ENCODE data around the gene NPC1.
"Not testable (repeated sequence)": the region's sequence is repeated elsewhere in the genome, so short reads cannot be mapped to it uniquely, and the experiment has no call there.

NPC1 gene

DNA sequence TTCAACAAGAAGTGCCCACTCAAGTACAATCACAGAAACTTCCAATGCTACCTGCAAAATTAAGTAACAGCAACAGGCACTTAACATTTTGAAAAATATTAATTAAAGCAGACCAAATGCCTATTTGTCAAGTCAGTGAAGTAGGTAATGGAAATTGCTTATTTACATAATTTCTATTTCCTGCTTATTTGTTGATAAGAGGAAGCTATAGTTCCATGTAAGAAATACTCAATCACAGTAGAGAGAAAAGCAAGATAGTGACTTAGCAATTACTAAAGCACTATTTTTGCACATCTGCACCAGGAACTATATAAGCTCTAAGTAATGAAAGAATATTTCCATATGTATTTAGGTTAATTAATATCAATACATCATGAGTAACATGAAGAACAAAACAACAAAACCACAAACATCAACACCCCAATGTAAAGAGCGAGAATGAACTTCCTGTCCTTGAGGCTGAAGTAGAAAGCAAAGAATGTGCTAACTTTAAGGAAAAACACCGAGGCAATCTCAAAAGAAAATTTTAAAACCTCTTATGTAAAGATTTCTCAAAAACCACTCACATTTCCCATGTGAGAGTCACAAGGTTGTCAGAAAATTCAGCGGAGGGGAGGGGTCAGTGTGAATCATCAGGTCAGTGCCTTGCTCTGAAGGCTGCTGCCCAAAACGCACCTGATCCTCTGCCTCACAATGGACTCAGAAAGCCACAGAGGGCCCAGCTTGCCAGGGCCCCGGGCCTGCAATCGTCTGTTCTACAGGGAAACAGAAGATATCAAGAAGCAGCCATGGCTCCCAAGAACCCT is 12.5 kb downstream of the NPC1 start:
- DNase-seq: no peak

DNA sequence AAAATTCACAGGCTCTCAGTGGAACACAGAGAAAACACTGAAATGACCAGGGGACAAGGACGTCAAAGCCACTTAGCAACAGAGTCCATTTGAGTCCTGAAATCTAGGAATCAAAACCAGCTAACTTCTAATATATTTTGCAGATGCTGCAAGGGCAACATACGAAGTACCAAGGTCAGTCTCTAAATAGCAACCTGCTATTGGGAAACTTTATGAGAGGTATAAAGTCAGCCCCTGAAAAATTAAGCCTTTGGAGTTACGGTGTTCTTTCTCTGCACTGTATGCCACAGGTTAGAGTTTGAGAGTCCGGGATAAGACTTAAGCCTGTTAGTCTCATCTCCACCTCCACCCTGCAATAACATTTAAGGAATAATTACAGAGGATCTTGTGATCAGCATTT is 13.3 kb downstream of the NPC1 start:
- no peak for DNase-seq

DNA sequence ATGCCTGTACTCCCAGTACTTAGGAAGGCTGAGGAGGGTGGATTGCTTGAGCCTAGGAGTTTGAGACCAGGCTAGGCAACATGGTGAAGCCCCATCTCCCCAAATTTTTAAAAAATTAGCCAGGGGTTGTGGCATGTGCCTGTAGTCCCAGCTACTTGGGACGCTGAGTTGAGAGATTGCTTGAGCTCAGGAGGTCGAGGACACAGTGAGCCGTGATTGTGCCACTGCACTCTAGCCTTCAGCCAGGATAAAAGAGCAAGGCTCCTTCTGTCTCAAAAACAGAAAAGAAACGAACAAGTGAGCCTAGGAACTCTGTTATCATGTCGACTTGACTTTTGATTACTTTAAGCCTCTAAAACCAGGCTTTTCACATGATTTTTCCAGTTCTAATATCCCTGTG is 13.7 kb downstream of the NPC1 start:
- no peak for DNase-seq

DNA sequence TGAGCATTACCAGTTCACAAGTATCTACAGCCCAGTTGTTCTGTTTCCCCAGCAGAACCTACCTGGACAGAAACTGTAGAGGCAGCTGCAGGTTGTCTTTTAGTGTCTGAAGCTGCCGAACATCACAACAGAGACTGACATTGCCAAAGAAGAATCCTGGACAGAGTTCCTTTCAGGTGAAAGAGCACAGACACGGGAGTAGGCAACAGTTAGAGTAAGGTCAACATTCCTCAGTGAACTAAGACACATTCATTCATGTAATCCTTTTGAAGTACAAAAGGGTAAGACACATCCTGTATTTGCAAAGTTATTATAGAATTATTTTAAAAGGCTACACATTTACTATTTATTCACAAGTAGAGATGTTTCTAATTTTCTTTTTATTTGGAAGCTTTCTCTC is 14.3 kb downstream of the NPC1 start:
- no peak for DNase-seq

DNA sequence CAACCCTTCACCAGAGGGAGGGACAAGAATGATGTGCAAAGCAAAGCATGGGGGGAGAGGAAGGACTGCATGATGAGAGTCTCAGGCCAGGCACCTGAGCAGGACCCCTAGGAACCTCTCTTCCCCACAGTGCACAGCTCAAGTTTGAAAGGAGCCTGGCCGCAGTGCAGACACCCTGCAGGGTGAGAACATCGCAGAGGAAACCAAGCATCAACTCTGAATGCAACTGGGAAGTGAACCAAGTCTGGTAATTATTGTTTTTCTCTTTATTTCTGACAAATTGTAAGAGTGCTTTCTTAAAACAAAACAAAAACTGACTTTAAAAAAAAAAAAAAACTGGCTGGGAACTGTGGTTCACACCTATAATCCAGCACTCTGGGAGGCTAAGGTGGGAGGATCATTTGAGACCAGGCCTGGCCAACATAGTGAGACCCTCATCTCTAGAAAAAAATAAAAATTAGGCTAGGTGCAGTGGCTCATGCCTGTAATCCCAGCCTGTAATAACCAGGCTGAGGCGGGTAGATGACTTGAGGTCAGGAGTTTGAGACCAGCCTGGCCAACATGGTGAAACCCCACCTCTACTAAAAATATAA is 15.3 kb downstream of the NPC1 start:
- no peak for DNase-seq

DNA sequence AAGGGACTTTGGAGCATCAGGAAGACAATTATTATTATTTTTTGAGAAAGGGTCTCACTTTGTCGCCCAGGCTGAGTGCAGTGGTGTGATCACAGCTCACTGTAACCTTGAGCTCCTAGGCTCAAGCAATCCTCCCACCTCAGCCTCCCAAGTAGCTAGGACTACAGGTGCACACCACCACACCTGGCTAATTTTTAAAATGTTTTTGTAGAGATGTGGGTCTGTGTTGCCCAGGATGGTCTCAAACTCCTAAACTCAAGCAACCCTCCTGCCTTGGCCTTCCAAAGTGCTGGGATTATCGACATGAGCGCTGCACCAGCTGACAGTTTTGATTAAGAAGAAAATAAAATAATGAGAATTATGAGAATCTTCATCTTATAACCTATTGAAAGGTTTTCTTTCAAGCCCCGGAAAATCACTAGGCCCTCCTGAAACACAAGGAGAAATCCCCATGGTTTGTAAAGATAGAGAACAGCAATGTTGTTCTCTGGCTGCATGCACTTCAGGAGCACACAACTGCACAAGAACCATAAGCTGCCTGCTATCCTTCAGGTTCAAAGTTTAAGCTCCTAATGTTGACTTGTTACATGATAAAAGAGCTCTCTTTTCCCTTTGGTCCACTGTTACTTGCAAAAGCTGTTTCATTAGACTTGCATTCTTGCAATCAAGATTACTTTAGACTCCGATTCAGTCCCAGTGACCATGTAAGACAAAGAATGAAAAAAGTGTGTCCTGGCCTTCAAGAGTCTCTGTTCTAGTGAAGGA is 16.8 kb downstream of the NPC1 start:
- DNase-seq: no peak

DNA sequence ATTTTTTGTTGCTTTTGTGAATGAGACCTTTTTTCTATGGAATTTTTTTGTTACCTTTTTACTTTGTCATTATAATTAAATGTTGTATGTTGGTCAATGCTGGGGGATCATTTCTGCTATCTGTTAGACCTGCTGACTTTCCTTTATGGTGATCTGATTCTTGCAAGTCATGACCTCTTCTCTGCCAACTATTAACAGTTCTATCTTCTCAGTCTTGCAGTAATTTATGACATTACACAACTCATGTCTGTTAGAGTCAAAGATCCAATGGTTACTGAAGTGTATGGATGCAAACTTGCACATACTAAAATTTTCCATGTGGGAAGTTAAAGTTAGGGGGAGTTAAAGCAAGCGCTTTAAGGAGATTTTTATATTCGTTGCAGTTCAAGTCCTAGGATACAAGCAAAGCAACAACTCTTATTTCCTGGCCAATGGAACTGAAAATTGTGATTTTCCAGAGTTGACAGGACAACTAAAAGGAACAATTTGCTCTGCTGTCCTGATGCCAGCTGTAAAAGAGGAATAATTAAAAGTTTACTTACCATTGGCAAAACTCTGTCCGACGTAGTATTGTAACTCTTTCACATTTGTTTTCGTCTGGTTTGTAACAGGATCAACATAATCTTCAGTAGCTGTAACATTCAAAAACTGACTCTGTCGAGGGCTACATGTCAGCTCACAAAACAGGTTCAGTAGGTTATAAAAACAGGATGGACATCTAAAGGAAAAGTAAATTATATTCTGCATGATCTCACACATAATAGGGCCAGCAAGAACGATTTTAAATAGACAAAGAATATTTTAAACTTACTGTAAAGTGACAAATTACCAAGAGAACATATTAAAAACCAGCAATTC is 17.8 kb downstream of the NPC1 start:
- DNase-seq: no peak

DNA sequence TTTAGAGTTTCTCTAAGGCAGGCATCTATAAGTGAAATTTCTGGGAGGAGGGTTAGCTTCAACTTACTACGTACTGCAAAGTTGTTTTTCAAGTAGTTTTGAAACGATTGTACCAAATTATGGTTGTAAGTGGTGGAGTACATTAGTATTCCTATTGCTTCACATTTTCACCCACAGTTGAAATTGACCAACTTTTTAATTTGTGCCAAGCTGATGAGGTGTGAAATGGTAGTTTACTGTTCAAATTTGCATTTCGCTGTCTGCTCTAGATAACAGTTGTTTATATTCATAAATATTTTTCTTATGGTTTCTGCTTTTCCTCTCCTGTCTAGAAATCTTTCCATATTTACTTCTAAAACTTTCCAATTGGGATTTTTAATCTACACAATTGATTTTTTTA is 18.6 kb downstream of the NPC1 start:
- no peak for DNase-seq

DNA sequence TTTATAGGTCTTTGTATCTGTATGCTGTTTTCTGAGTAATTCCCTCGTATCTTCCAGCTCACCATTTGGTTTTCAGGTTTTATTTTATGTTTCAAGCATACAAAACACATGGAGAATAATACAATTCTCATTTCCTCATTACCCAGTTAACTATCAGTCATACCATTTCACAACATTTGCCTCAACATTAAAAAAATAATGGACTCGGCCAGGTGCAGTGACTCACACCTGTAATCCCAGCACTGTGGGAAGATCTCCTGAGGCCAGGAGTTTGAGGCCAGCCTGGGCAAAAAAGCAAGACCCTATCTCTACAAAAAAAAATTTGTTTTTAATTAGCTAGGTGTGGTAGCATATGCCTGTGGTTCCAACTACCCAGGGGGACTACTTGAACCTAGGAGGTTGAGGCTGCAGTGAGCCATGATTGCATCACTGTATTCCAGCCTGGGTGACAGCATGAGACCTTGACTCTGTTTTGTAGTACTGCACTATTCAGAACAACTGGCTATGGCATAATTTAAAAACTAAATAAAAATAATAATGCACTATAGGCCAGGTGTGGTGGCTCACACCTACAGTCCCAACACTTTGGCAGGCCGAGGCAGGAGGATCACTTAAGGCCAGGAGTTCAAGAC is 20.3 kb downstream of the NPC1 start:
- no peak for DNase-seq

DNA sequence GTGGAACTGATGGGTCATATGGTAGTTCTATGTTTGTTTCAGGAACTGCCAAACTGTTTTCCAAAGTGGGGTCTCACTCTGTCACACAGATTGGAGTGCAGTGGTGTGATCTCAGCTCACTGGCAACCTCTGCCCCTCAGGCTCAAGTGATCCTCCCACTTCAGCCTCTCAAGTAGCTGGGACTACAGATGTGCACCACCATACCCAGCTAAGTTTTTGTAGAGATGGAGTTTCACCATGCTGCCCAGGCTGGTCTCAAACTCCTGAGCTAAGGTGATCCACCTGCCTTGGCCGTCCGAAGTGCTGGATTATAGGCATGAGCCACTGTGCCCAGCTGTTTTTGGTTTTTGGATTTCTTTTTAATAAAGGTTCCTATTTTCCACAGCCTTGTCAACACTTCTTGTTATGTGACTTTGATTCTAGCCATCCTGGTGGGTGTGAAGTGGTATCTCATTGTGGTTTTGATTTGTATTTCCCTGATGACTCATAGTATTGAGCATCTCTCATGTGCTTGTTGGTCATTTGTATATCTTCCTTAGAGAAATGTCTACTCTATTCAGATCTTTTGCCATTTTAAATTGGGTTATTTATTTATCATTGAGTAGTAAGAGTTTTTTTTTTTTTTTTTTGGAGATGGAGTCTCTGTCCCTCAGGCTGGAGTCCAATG is 22.8 kb downstream of the NPC1 start:
- no peak for DNase-seq

DNA sequence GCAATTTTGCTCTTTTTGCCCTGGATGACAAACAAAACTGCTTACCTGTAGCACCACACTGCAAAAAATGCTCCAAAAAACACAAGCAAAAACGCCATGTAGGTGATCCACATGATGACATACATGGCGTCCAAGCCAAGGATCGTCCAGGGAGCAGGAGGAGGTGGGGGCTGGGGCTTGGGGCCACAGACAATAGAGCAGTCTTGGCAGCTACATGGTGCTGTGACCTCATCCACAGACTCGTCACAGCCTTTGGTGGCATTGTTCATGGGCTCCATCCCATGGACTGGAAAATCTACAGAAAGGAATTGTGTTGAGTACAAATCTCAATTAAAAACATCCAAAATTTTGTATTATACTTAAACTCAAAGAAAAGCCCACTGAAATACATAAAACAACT is 26.1 kb downstream of the NPC1 start:
- no peak for DNase-seq

DNA sequence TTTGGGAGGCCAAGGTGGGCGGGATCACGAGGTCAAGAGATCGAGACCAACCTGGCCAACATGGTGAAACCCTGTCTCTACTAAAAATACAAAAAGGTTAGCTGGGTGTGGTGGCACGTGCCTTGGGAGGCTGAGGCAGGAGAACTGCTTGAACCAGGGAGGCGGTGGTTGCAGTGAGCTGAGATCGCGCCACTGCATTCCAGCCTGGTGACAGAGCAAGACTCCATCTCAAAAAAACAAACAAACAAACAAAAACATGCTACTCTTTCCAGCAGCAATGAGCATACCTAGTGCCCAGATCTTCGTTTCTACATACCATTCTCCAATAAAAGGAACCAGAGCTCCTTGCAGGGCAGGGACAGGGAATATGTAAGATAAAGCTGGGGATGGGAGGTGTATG is 28.8 kb downstream of the NPC1 start:
- not testable (repeated sequence) for DNase-seq

DNA sequence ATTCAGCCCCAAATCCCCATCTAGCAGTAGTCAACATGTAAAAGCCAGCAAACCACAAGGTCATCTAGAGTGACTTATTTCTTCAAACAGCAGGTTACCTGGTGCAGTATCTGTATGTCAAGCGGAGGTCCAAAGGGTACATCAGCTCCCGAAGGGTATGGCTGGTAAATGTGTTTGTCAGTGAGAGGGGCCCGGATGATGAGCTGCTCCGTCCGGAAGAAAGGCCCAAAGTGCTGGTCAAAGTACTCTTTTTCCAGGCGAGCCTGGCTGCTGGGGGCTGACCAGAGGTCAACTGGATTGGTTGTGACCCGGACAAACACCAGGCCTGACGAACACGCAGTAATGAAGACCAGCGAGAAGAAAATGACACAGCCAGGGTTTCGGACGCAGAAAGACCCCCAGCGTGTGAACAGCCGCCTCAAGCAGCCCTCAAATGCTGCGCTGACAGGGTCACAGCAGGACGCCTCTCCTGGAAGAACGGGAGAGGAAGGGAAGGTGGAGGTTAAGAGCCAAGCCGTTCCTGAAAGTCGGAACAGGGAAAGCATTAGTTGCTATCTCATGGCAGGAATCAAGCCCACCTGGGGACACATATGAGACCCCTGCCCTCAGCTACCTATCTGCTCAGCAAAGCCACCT is 30.0 kb downstream of the NPC1 start:
- no peak for DNase-seq

DNA sequence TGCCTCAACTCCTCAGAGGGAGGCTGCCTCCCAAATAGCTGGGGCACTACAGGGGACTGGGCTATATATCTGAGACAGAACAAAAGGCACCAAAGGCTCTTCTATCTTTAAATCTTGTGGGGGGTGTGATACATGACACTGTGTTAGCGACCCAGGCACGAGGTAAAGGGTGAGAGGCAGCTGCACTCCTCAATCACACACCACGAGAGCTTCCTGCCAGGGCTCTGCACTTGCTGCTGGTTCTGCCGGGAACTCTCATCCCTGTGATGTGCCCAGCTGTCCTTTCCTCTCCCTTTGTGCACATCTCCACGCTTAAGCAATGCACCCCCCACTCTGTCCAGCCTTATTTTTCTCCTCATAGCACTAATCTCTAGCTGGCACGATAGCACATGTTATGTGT is 32.4 kb downstream of the NPC1 start:
- DNase-seq: no peak

DNA sequence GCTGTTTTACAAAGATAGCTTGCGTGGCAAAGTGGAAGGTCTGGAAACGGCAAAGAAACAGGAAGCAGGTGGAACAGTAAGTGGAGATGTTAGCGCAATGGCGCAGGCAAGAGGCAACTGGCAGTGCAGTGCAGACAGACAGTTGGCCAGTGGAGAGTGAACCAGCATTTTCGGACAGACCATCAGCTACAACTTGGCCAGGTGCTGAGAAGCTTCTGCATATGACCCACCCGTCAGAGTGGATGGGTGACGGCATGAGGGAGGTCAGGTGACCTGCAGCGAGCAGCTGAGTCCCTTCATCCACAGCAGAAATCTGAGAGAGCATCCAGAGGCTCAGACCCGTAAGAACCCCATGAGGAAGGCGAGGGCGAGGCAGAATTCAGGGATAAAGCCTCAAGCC is 33.8 kb downstream of the NPC1 start:
- DNase-seq: no peak

DNA sequence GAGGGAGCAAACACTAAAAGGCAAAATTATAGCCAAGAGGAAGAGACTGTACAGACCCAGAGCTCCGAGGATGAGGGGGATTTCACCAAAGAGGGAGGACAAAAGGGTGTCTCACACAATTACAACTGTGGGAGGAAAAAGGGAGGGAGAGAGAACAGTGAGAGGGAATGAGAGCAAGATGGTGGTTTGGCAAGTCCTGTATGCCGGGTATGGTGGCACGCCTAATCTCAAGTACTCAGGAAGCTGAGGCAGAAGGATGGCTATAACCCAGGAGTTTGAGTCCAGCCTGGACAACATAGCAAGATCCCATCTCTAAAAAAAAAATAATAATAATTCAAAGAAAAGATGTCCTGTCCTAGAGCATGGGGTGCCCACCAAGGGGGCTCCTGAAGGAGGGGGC is 34.3 kb downstream of the NPC1 start:
- no peak for DNase-seq

DNA sequence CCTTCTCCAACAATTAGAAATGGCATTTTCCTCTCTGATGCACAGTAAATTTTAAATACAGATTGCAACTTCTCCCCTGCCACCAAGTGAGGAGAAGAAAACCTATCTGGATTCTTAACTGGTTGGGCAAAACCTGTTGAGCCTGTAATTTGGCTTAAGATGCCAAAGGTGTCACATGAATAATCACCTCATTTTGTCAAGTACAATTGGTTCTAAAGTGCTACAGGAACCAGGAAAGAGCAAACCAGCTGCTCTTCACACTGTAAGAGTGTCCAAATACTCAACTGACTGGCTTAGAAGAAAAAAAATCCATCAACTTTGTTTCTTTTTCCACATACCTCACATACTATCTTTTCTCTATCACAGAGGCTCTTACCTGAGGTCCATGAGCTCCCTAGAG is 35.4 kb downstream of the NPC1 start:
- no peak for DNase-seq

DNA sequence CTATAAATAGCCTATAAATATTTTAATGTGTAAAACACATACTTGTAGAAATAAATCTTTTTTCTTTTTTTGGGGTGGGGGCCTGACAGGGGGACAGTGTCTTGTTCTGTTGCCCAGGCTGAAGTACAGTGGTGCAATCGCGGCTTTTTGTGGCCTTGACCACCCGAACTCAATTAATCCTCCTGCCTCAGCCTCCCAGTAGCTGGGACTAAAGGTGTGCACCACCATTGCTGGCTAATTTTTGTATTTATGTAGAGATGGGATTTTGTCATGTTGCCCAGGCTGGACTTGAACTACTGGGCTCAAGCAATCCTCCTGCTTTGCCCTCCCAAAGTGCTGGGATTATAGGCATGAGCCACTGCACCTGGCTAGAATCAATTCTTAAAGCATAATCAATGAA is 37.6 kb downstream of the NPC1 start:
- no peak for DNase-seq

DNA sequence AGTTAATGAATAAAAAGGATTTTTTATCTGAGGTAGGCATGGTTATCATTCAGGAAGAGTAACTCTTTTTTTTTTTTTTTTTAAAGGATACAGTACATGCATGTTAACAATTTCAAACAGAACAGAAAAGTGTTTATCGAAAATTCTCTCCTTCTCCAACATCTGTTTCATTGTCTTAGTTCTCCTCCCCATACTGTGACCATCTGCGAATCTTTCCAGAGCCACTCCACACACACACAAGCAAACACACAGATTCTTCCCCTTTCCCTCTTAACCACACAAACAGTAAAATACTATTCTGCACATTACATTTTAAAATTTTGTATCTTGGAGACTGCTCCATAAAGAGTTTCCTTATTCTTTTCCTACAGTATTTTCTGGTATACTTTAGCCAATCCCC is 38.0 kb downstream of the NPC1 start:
- no peak for DNase-seq

DNA sequence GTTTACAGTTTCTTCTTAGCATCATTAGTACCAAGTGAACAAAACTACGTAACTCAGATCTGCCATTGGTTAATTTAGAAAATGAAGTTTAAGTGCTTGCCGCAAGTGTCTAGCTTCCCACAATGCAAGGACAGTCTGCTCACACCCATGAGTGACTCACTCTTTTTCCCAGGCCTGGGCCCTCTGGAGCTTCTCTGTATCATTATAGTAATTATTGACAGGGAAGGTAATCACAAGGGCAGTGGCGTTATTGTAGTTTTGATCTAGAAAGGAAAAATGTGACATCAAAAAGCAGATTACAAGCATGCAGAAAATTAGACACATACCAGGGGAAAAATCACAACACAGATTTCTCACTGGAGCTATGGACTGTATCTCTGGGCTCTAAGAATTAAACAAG is 38.5 kb downstream of the NPC1 start:
- DNase-seq: no peak

DNA sequence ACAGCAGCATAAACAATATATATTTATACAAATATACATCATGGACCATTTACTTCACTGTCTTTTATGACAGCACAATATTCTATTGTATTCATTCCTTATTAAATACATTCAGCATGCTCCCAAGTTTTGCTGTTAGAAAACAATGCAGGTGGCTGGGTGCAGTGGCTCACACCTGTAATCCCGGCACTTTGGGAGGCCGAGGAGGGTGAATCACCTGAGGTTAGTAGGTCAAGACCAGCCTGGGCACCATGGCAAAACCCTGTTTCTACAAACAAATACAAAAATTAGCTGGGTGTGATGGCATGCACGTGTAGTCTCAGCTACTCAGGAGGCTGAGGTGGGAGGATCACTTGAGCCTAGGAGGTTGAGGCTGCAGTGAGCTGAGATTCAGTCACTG is 39.0 kb downstream of the NPC1 start:
- DNase-seq: no peak
